ENCODE results near the gene SPRY1. TPM values are rescaled to one million over a fixed set of nuclear protein-coding genes. Genes with fewer than 3 reads are reported as not detected.

The SPRY1 gene
- total RNA-seq, 4 donors from 2014 or later = 216 to 444 (median 274) TPM

- intact Hi-C loops (cut with DNase I; ENCODE audit: low total_unique reads) = no loop called here
- TF ChIP-seq CTCF (IDR thresholded peaks at IDR 0.05) (no peak), POLR2A (IDR thresholded peaks at IDR 0.05) (no peak)
- no peak overlapping the region for H3K4me3 ChIP-seq (ENCODE audit: low read depth, poor library complexity, severe bottlenecking)
- 65 to 71% methylated on average over 3 of the region's 3 CpGs for WGBS, 2 donors
- no peak for DNase-seq (ENCODE audit: low spot score in 2 of 2)
Measured at GRCh38 chr4:123364906-123365305, 31.7 kb upstream of the SPRY1 start.

GRCh38 chr4:123365412-123365811 lies 31.2 kb upstream of the SPRY1 start:
- no peak for DNase-seq (ENCODE audit: low spot score in 2 of 2)
- 97 to 98% methylated on average over 1 of the region's 1 CpG for WGBS, 2 donors
- no peak for TF ChIP-seq POLR2A (IDR thresholded peaks at IDR 0.05)
- no peak for TF ChIP-seq CTCF (IDR thresholded peaks at IDR 0.05)
- intact Hi-C loops (cut with DNase I; ENCODE audit: low total_unique reads) = no loop called here
- H3K4me3 ChIP-seq (ENCODE audit: low read depth, poor library complexity, severe bottlenecking) = no peak overlapping the region

- H3K4me3 ChIP-seq (ENCODE audit: low read depth, poor library complexity, severe bottlenecking) = no peak overlapping the region
- 89% methylated on average over 6 of the region's 6 CpGs for WGBS, 2 donors
- intact Hi-C loops (cut with DNase I; ENCODE audit: low total_unique reads) = no loop called here
- TF ChIP-seq POLR2A (IDR thresholded peaks at IDR 0.05) (no peak), CTCF (IDR thresholded peaks at IDR 0.05) (no peak)
- DNase-seq (ENCODE audit: low spot score in 2 of 2) = no peak
Measured at GRCh38 chr4:123366144-123366748, 30.3 kb upstream of the SPRY1 start.

- intact Hi-C loops (cut with DNase I; ENCODE audit: low total_unique reads) = no loop called here
- no peak for DNase-seq (ENCODE audit: low spot score in 2 of 2)
- TF ChIP-seq CTCF (IDR thresholded peaks at IDR 0.05) (no peak), POLR2A (IDR thresholded peaks at IDR 0.05) (no peak)
- H3K4me3 ChIP-seq (ENCODE audit: low read depth, poor library complexity, severe bottlenecking) = no peak overlapping the region
- 87 to 88% methylated on average over 1 of the region's 1 CpG for WGBS, 2 donors
Measured at GRCh38 chr4:123378794-123379193, 17.8 kb upstream of the SPRY1 start.

GRCh38 chr4:123379392-123379791 lies 17.2 kb upstream of the SPRY1 start:
- H3K4me3 ChIP-seq (ENCODE audit: low read depth, poor library complexity, severe bottlenecking) = no peak overlapping the region
- intact Hi-C loops (cut with DNase I; ENCODE audit: low total_unique reads) = no loop called here
- TF ChIP-seq POLR2A (IDR thresholded peaks at IDR 0.05) (no peak), CTCF (IDR thresholded peaks at IDR 0.05) (no peak)
- WGBS, 2 donors = 80 to 89% methylated on average over 1 of the region's 1 CpG
- DNase-seq (ENCODE audit: low spot score in 2 of 2) = no peak

Data from lower leg skin (tissue), 4 donors.